Caco-2 (cell line): ENCODE data around the gene UBASH3B. TPM values are rescaled to one million over a fixed set of nuclear protein-coding genes. Genes with fewer than 3 reads are reported as not detected.
"Not testable (repeated sequence)": the region's sequence is repeated elsewhere in the genome, so short reads cannot be mapped to it uniquely, and the experiment has no call there.

Experiments used
- BruUV-seq: library from RNA; stranded (reverse); fragments of 400-500 nt; replicated peaks from 2 replicates; lab custom pipeline; 2021; lab: Mats Ljungman, UMichigan
- CTCF ChIA-PET: fragments of 300-600 bp; sonication (Branson Sonifier 250); formaldehyde crosslinking; loops from one replicate; lab custom pipeline; 2022; ENCODE audit warnings: antibody characterized with exemption; lab: Charles Lee
- POLR2A ChIA-PET: fragments of 300-600 bp; sonication (Branson Sonifier 250); formaldehyde crosslinking; loops from one replicate; lab custom pipeline; 2022; ENCODE audit warnings: antibody characterized with exemption; lab: Charles Lee
- DNase-seq, 2 experiments: peaks; one replicate each; pipeline versions ENCODE4 v3.0.0 to v3.0.0-alpha.2; 2020 to 2022
- H3K27me3 ChIP-seq: replicated peaks from 2 replicates; pipeline ENCODE4 v1.6.0; 2011; ENCODE audit warnings: low read length; ENCODE audit not compliant: control insufficient read depth, insufficient read depth
- H3K36me3 ChIP-seq: 2 replicates; pipeline ENCODE4 v1.5.1; 2011; ENCODE audit warnings: low read length; ENCODE audit not compliant: control insufficient read depth, insufficient read depth
- H3K4me1 ChIP-seq: fragments of 250-450 bp; sonication (Bioruptor Pico); 2 replicates; pipeline ENCODE4 v1.5.1; 2020; ENCODE audit warnings: mild to moderate bottlenecking
- H3K4me3 ChIP-seq: 2 replicates; pipeline ENCODE4 v1.5.1; 2011; ENCODE audit warnings: low read depth, mild to moderate bottlenecking, control low read depth, low read length
- H3K9me3 ChIP-seq: fragments of 250-450 bp; sonication (Bioruptor Pico); 2 replicates; pipeline ENCODE4 v1.5.1; 2020; ENCODE audit warnings: mild to moderate bottlenecking, moderate library complexity
- H3K27ac Mint-ChIP-seq: one replicate; pipeline ENCODE4 v1.8.0; 2022; ENCODE audit warnings: mixed read lengths; ENCODE audit not compliant: unreplicated experiment
- H3K27me3 Mint-ChIP-seq: one replicate; pipeline ENCODE4 v1.8.0; 2022; ENCODE audit warnings: mixed read lengths; ENCODE audit not compliant: insufficient read depth, unreplicated experiment
- H3K36me3 Mint-ChIP-seq: one replicate; pipeline ENCODE4 v1.8.0; 2022; ENCODE audit warnings: mild to moderate bottlenecking, mixed read lengths; ENCODE audit not compliant: insufficient read depth, unreplicated experiment
- H3K4me1 Mint-ChIP-seq: one replicate; pipeline ENCODE4 v1.8.0; 2022; ENCODE audit warnings: low read depth, mixed read lengths; ENCODE audit not compliant: unreplicated experiment
- H3K4me3 Mint-ChIP-seq: one replicate; pipeline ENCODE4 v1.8.0; 2022; ENCODE audit warnings: mild to moderate bottlenecking, moderate library complexity, mixed read lengths; ENCODE audit not compliant: unreplicated experiment
- H3K9me3 Mint-ChIP-seq: one replicate; pipeline ENCODE4 v1.8.0; 2022; ENCODE audit warnings: mixed read lengths; ENCODE audit not compliant: unreplicated experiment
- CTCF ChIP-seq, 2 experiments: fragments of 200-600 bp in 1 of 2; IDR thresholded peaks; 1 replicate in 1 of 2; 2 replicates in 1 of 2; pipeline versions ENCODE4 v1.5.1 to v1.8.0; 2011 to 2022; ENCODE audit warnings: antibody characterized with exemption in 1 of 2, control low read depth in 1 of 2, inconsistent platforms in 1 of 2, low read depth in 1 of 2, low read length in 1 of 2, mild to moderate bottlenecking in 1 of 2, moderate library complexity in 1 of 2; ENCODE audit not compliant: insufficient read depth in 1 of 2, severe bottlenecking in 1 of 2, unreplicated experiment in 1 of 2
- intact Hi-C: fragments of 100-400 bp; cut with micrococcal nuclease; formaldehyde crosslinking; loops from one replicate; pipeline ENCODE4 v1.10.0; 2022; ENCODE audit not compliant: unreplicated experiment
- total RNA-seq: library from RNA; stranded (reverse); gene quantifications from 2 replicates; pipeline ENCODE4 v1.2.3, GENCODE V29; 2022

UBASH3B gene
- total RNA-seq, 1 experiment from 2014 or later, result 21.5 TPM

DNA sequence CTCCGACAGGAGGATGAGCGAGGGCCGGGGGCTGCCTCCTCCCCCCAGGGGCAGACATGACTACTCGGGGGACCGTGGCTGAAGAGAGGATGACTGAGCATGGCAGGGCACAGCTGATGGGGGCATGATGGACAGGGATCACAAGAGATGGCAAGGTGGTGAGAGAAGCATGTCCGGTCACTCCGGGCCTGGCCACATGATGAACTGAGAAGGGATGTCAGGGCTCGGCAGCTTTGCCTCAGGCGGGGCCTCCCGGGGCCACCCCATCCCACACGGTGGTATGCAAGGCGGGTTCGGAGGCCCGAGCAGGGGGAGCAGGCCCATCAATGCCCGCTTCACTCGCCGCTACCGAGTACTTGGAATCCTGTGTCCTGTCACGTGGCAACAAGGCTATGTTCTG, 36.6 kb upstream of the UBASH3B start:
- Mint-ChIP-seq H3K4me1 (no peaks in the 10 kb centered on the region), H3K27ac (no peak overlapping the region), H3K9me3 (no peaks in the 10 kb centered on the region), H3K4me3 (no peak overlapping the region), H3K27me3 (peaks cover 11% of the 10 kb centered on the region), H3K36me3 (no peaks in the 10 kb centered on the region)
- Histone ChIP-seq H3K4me1 (no peaks in the 10 kb centered on the region), H3K4me3 (no peak overlapping the region), H3K36me3 (no peaks in the 10 kb centered on the region), H3K9me3 (no peaks in the 10 kb centered on the region), H3K27me3 (no peaks in the 10 kb centered on the region)
- no peak for TF ChIP-seq CTCF (IDR thresholded peaks at IDR 0.05; ENCODE audit: insufficient read depth in 1 of 2, low read depth in 1 of 2, low read length in 1 of 2, severe bottlenecking in 1 of 2, unreplicated experiment in 1 of 2)
- ChIA-PET CTCF (no interaction called here), POLR2A (no interaction called here)
- intact Hi-C loops, result no loop called here
- BruUV-seq, result no TSS peak
- DNase-seq, result no peak

DNA sequence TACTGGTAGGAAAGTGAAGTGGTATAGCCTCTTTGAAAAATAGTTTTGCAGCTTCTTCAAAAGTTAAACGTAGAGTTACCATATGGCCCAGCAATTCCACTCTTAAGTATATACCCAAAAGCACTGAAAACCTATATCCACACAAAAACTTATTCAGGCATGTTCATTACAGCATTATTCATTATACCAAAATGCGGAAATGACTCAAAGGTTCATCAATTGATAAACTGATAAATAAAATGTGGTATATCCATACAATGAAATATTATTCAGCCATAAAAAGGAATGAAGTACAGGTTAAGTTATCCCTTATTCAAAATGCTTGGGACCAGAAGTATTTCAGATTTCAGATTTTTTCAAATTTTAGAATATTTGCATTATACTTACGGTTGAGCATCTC, 35.8 kb upstream of the UBASH3B start:
- Histone ChIP-seq H3K4me3 (no peak overlapping the region), H3K27me3 (no peaks in the 10 kb centered on the region), H3K9me3 (no peaks in the 10 kb centered on the region), H3K4me1 (no peaks in the 10 kb centered on the region), H3K36me3 (no peaks in the 10 kb centered on the region)
- no peaks in the 10 kb centered on the region for H3K9me3 Mint-ChIP-seq
- no peaks in the 10 kb centered on the region for H3K4me1 Mint-ChIP-seq
- POLR2A ChIA-PET, result no interaction called here
- H3K4me3 Mint-ChIP-seq, result no peak overlapping the region
- no peak for DNase-seq
- CTCF ChIA-PET, result no interaction called here
- peaks cover 12% of the 10 kb centered on the region for H3K27me3 Mint-ChIP-seq
- H3K36me3 Mint-ChIP-seq, result no peaks in the 10 kb centered on the region
- intact Hi-C loops, result no loop called here
- BruUV-seq, result no TSS peak
- no peak overlapping the region for H3K27ac Mint-ChIP-seq
- TF ChIP-seq CTCF (IDR thresholded peaks at IDR 0.05; ENCODE audit: insufficient read depth in 1 of 2, low read depth in 1 of 2, low read length in 1 of 2, severe bottlenecking in 1 of 2, unreplicated experiment in 1 of 2), result no peak

DNA sequence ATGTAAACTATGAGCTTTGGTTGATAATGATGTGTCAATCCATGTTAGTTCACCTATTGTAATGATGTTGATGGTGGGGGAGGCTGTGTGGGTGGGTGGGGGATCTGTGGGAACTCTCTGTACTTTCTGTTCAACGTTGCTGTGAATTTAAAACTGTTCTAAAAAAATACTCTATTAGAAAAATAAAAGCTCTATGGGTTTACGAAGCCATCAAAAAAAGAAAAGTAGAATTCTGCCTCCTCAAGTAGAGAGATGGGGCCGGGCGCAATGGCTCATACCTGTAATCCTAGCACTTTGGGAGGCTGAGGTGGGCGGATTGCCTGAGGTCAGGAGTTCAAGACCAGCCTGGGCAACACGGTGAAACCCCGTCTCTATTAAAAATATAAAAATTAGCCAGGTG, 30.0 kb upstream of the UBASH3B start:
- intact Hi-C loops, result loop anchor here (5.0 kb wide), 1 partner anchor 397 kb away; no protein-coding TSS in a partner anchor
- H3K36me3 ChIP-seq, H3K4me1 Mint-ChIP-seq, H3K9me3 Mint-ChIP-seq, H3K27ac Mint-ChIP-seq, H3K4me3 Mint-ChIP-seq, DNase-seq, BruUV-seq, H3K4me1 ChIP-seq, H3K9me3 ChIP-seq, H3K4me3 ChIP-seq, H3K27me3 ChIP-seq, H3K27me3 Mint-ChIP-seq, H3K36me3 Mint-ChIP-seq: not testable (repeated sequence)
- CTCF ChIA-PET, result interaction anchor here (0.7 to 4.6 kb wide), 4 partner anchors 10 to 159 kb away, joined by 3 to 37 read pairs (median 4); no protein-coding TSS in a partner anchor
- POLR2A ChIA-PET, result interaction anchor here (0.7 kb wide), 1 partner anchor 1587 kb away, joined by 3 read pairs; no protein-coding TSS in a partner anchor
